ENCODE results near the gene OR1G1.
"Not testable (repeated sequence)": the region's sequence is repeated elsewhere in the genome, so short reads cannot be mapped to it uniquely, and the experiment has no call there.

Gene OR1G1

DNA sequence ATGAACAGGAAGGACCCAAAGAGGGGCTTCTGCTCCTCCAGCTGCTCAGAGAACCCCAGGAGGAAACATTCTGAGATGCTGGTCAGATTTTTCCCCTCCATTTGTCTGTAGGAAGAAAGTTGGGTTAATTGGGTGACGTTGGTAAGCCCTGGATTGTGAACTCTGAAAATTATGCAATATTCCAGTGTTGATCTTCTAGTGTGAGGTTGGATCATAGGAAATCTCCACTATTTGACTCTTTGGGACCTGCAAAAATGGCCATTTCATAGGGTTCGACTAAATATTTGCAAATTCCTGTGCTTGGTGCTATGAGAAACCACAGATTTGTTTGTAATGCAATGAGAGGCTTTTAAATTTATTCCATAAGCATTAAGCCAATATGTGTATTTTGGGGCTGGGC lies at the start of gene OR1G1:
OR1G1 (minus strand) TSS at position 101 of the 400 bp plus-strand sequence; CDS start at position 101, 0 bp downstream.
- DNase-seq = no peak

DNA sequence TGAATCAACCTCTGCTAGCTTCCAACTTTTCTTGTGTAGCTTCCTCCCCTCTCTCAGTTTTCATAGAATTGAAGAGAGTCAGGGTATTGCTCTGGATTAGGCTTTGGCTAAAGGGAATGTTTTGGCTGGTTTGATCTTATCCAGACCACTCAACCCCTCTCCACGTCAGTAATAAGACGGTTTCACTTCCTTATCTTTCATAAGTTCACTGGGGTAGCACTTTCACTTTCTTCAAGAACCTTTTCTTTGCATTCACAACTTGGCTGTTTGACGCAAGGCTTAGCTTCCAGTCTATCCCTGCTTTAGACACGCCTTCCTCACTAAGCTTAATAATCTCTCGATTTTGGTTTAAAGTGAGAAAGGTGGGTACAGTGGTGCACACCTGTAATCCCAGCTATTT lies 40.2 kb upstream of the OR1G1 start:
- no peak for DNase-seq

DNA sequence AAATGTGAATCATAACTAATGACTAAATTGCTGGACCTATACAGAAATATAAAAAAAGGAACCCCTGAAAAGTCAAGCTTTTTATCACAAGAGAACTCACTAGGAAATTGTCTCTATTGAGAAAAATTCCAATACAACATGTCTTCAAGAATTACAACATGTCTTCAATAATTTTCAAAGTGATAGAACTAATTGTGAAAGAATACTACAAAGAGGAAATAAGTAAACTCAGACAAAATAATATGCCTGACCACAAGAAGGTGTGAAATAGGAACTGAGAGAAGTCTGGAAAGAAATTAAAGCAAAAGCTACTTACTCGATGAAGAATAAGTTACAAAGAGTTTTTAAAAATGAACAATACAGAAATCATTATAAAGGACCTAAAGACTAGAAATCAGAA lies 29.9 kb upstream of the OR1G1 start:
- no peak for DNase-seq

DNA sequence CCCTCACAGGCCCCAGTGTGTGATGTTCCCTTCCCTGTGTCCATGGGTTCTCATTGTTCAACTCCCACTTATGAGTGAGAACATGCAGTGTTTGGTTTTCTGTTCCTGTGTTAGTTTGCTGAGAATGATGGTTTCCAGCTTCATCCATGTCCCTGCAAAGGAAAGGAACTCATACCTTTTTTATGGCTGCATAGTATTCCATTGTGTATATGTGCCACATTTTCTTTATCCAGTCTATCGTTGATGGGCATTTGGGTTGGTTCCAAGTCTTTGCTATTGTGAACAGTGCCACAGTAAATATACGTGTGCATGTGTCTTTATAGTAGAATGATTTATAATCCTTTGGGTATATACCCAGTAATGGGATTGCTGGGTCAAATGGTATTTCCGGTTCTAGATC lies 10.1 kb upstream of the OR1G1 start:
- DNase-seq = not testable (repeated sequence)

DNA sequence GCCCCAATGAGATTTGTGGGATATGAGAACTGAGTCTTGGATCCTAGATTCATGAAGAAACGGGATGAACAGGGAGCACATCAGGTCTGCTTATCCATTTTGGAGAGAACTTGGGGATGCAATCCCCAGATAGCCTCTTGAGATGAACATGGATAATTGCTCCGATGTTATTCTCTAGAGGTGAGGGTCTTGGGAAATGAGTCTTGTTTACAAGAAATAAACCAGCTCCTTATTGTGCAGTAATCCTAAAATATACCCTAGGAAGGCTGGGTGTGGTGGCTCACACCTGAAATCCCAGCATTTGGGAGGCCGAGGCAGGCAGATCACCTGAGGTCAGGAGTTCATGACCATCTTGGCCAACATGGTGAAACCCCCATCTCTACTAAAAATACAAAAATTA lies 23.0 kb downstream of the OR1G1 start, which contains the start of gene OR1D2:
OR1D2 (minus strand) TSS at position 101 of the 400 bp plus-strand sequence. CDS start 11,426 bp downstream, outside the sequence.
- no peak for DNase-seq

Data from NCI-H748 treated with DMSO at 0.1 percent for 48 hours (cell line).